ENCODE results near the gene DLG2.

The DLG2 gene

DNA sequence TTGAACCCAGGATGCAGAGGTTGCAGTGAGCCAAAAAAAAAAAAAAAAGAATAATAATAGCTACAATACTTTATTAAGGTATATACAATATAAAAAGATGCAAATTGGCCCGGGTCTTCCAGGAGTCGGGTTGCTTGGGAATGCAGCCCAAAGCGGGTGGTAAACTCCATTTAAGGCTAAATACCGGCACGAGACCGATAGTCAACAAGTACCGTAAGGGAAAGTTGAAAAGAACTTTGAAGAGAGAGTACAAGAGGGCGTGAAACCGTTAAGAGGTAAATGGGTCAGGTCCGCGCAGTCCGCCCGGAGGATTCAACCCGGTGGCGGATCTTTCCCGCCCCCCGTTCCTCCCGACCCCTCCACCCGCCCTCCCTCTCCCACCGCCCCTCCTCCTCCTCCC, 143.3 kb downstream of the DLG2 start:
- Histone ChIP-seq H3K4me3 (ENCODE audit: low read depth, low read length) (no peak overlapping the region), H3K9me3 (ENCODE audit: severe bottlenecking) (peaks cover 5% of the 10 kb centered on the region), H3K27me3 (ENCODE audit: insufficient read depth, low read depth, severe bottlenecking) (no peaks in the 10 kb centered on the region), H3K36me3 (no peaks in the 10 kb centered on the region), H3K27ac (no peak overlapping the region)
- TF ChIP-seq, protein P1, sequence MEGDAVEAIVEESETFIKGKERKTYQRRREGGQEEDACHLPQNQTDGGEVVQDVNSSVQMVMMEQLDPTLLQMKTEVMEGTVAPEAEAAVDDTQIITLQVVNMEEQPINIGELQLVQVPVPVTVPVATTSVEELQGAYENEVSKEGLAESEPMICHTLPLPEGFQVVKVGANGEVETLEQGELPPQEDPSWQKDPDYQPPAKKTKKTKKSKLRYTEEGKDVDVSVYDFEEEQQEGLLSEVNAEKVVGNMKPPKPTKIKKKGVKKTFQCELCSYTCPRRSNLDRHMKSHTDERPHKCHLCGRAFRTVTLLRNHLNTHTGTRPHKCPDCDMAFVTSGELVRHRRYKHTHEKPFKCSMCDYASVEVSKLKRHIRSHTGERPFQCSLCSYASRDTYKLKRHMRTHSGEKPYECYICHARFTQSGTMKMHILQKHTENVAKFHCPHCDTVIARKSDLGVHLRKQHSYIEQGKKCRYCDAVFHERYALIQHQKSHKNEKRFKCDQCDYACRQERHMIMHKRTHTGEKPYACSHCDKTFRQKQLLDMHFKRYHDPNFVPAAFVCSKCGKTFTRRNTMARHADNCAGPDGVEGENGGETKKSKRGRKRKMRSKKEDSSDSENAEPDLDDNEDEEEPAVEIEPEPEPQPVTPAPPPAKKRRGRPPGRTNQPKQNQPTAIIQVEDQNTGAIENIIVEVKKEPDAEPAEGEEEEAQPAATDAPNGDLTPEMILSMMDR (IDR thresholded peaks at IDR 0.05; ENCODE audit: low read depth, low read length): no peak
- DNase-seq: no peak

DNA sequence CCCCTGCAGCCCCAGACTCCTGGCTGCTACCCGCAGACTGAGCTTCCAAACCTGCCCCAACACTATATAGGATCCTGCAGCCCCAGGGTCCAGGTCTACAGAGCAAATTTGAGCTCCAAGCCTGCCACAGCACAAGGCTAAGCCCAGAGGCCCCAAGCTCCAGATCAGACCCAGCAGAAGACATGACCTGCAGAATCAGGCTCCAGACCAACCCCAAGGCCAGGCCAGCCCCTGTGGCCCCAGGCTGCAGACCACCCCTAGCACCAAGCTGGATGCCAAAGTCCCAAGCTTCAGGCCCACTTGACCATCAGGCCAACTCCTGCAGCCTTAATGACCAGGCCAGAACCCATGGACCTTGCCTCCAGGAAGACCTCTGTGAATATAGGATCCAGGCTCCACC, 145.3 kb downstream of the DLG2 start:
- TF ChIP-seq, protein P1 (IDR thresholded peaks at IDR 0.05; ENCODE audit: low read depth, low read length): no peak
- Histone ChIP-seq H3K9me3 (ENCODE audit: severe bottlenecking) (peaks cover 5% of the 10 kb centered on the region), H3K27me3 (ENCODE audit: insufficient read depth, low read depth, severe bottlenecking) (no peaks in the 10 kb centered on the region), H3K4me3 (ENCODE audit: low read depth, low read length) (no peak overlapping the region), H3K36me3 (no peaks in the 10 kb centered on the region), H3K27ac (no peak overlapping the region)
- DNase-seq: no peak

- Histone ChIP-seq H3K4me3 (ENCODE audit: low read depth, low read length) (no peak overlapping the region), H3K9me3 (ENCODE audit: severe bottlenecking) (no peaks in the 10 kb centered on the region), H3K27me3 (ENCODE audit: insufficient read depth, low read depth, severe bottlenecking) (no peaks in the 10 kb centered on the region), H3K36me3 (no peaks in the 10 kb centered on the region), H3K27ac (no peak overlapping the region)
- DNase-seq: no peak
- TF ChIP-seq, protein P1 (IDR thresholded peaks at IDR 0.05; ENCODE audit: low read depth, low read length): no peak
Observed at GRCh38 chr11:85475660-85476517, 151.3 kb downstream of the DLG2 start.

- H3K27me3 ChIP-seq (ENCODE audit: insufficient read depth, low read depth, severe bottlenecking): no peaks in the 10 kb centered on the region
- no peaks in the 10 kb centered on the region for H3K9me3 ChIP-seq (ENCODE audit: severe bottlenecking)
- TF ChIP-seq, protein P1 (IDR thresholded peaks at IDR 0.05; ENCODE audit: low read depth, low read length): no peak
- no peak overlapping the region for H3K27ac ChIP-seq
- no peaks in the 10 kb centered on the region for H3K36me3 ChIP-seq
- no peak for DNase-seq
- no peak overlapping the region for H3K4me3 ChIP-seq (ENCODE audit: low read depth, low read length)
Observed at GRCh38 chr11:85472953-85473352, 154.2 kb downstream of the DLG2 start.

- Histone ChIP-seq H3K27ac (no peak overlapping the region), H3K36me3 (no peaks in the 10 kb centered on the region), H3K4me3 (ENCODE audit: low read depth, low read length) (no peak overlapping the region), H3K9me3 (ENCODE audit: severe bottlenecking) (no peaks in the 10 kb centered on the region), H3K27me3 (ENCODE audit: insufficient read depth, low read depth, severe bottlenecking) (no peaks in the 10 kb centered on the region)
- no peak for DNase-seq
- TF ChIP-seq, protein P1 (IDR thresholded peaks at IDR 0.05; ENCODE audit: low read depth, low read length): 0 out of 2 replicates have a peak, but pooled peaks have one; percentile 15
Observed at GRCh38 chr11:85464283-85464682, 162.9 kb downstream of the DLG2 start.

All from WERI-Rb-1 (cell line).